ENCODE results near the gene DIS3L2.
"Not testable (repeated sequence)": the region's sequence is repeated elsewhere in the genome, so short reads cannot be mapped to it uniquely, and the experiment has no call there.

Gene DIS3L2

DNA sequence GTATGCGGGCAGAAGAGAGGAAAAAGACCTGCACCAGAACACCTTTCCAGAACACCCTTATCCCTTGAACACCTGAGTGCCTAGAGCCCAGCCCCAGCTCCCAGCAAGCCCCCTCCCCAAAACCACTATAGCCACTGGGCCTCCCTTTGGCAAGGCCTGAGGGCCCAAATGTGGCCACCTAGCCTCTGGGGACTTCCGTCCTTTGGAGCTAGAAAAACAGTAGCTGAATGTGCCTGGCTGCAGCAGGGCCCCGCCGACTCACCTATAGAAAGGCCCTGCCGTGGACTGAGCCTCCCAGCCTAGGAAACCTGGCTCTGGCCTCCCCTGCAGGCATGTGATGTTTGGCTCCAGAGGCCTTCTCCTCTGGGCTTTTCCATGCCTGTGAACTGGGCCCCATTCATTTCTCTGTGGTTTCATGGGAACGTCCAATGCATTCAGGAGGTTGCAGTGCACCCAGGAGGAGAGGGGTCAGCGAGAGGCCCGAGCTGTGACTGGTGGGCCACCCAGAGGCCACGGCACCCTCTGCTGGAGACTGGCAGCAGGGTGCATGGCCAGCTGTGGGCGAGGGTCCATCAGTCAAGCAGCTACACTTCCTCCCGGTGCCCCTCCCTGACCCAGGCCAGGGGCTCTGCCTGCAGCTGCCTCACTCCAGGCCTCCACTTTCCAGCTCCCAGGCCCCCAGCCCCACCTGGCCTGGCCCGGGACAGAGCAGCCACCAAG lies 401.7 kb downstream of the DIS3L2 start:
- DNase-seq (ENCODE audit: low spot score in 2 of 2); ATAC-seq (replicated peaks; ENCODE audit: extremely low read depth, poor library complexity, severe bottlenecking); H3K36me3 Mint-ChIP-seq (ENCODE audit: insufficient read depth); H3K9me3 Mint-ChIP-seq; H3K27me3 Mint-ChIP-seq: not testable (repeated sequence)
- peak overlapping the region; percentile 56 for H3K27ac Mint-ChIP-seq (ENCODE audit: low read depth)
- peak overlapping the region; percentile 87 for H3K4me3 Mint-ChIP-seq
- peaks cover 12% of the 10 kb centered on the region for H3K4me1 Mint-ChIP-seq

DNA sequence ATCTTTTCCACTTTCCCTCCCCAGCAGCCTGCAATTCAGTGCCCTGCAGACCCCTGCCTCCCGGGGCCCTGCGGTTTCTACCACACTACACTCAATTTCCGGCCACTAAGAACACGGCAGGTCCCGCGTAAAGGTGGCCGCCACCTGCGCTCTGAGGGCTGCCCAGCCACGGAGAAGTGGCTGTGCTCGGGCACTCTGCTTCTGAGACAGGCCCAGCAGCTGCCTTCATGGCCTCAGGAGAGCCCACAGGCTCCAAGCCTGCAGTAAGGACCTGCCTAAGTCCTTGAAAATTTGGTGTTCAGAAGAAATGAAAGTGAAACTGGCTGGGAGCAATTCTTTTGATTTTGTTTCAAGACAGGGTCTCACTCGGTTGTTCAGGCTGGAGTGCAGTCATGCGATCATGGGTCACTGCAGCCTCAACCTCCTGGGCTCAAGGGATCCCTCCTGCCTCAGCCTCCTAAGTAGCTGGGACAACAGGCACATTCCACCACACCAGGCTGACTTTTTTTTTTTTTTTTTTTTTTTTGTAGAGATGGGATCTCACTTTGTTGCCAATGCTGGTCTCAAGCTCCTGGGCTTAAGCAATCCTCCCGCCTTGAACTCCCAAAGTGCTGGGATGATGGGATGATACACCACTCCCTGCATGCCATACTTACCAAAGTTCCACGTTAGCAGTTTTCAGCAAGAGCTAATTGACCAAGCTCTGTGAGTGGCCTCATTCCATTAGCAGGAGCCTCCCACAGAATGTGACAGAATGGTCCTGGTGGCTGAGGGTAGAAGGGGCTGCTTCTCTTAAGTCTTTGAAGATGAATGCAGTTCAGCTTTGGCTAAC lies 402.5 kb downstream of the DIS3L2 start:
- Mint-ChIP-seq H3K27me3 (no peaks in the 10 kb centered on the region), H3K4me3 (peak overlapping the region; percentile 87), H3K36me3 (ENCODE audit: insufficient read depth) (no peaks in the 10 kb centered on the region), H3K9me3 (no peaks in the 10 kb centered on the region), H3K4me1 (peaks cover 12% of the 10 kb centered on the region), H3K27ac (ENCODE audit: low read depth) (peak overlapping the region; percentile 56)
- no peak for DNase-seq (ENCODE audit: low spot score in 2 of 2)
- ATAC-seq (replicated peaks; ENCODE audit: extremely low read depth, poor library complexity, severe bottlenecking): peak; percentile 14

DNA sequence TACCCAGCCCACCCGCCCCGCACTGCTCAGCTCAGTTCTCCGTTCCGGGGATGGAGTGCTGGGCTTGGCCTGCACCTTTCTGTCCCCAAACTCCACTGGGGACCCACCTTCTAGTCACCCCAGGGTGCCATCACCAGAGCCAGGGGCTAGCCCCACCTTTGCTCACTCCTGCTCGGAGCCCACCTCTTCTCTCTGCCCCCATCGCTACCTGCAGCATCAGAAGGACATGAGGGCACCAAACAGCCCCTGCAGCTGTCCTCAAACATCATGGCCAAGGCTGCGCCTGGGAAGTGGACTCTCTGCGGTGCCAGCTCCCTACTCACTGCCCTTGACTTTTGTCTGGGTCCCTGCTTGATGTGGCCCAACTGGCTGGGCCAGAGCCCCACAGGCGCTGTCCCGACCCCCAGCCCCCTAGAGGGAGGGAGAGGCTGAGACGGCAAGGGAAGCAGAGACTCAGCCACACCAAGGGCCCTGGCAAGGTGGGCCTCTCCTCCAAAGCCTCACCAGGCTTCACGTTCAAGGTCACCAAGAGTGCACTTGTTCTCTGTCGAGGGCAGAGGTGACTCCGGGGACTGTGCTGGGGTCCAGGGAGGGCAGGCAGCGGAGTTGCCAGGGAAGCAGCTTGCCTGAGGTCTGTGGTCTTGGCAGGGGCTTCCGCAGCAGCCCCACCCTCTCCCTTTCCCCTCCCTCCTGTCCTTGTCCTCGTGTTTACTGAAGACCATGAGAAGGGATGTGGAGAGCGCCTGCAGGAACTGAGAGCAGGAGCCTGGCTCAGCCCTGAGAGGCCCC lies 403.5 kb downstream of the DIS3L2 start:
- H3K27ac Mint-ChIP-seq (ENCODE audit: low read depth): peak overlapping the region; percentile 70
- ATAC-seq (replicated peaks; ENCODE audit: extremely low read depth, poor library complexity, severe bottlenecking); H3K36me3 Mint-ChIP-seq (ENCODE audit: insufficient read depth); H3K9me3 Mint-ChIP-seq; DNase-seq (ENCODE audit: low spot score in 2 of 2); H3K27me3 Mint-ChIP-seq: not testable (repeated sequence)
- peak overlapping the region; percentile 27 for H3K4me3 Mint-ChIP-seq
- H3K4me1 Mint-ChIP-seq: peaks cover 12% of the 10 kb centered on the region

DNA sequence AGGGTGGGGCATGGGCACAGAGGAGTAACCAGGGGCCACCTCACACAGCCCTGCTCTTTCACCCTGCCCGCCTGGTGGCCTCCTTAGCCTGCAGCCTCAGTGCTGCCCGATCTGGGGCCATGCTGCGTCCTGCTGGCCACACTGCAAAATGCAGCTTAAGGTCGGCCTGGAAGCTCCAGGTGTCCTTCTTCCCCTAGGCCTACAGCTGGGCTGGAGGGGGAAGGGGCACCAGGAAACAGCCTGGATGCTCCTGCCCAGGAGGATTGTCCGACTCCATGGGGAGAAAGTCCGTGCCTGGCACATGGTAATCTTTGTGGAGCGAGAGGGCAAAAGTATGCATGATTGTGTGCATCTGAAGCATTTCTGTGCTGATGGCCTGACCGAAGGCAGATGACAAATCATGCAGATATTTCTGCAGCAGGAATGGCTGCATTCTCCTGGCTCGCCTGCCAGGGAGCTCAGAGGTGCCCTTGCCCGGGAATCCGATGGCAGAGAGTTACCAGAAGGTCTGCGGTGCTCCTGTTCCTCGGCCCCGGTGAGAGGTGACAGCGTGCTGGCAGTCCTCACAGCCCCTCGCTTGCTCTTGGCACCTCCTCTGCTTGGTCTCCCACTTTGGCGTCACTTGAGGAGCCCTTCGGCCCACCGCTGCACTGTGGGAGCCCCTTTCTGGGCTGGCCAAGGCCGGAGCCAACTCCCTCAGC lies 404.3 kb downstream of the DIS3L2 start:
- no peaks in the 10 kb centered on the region for H3K9me3 Mint-ChIP-seq

DNA sequence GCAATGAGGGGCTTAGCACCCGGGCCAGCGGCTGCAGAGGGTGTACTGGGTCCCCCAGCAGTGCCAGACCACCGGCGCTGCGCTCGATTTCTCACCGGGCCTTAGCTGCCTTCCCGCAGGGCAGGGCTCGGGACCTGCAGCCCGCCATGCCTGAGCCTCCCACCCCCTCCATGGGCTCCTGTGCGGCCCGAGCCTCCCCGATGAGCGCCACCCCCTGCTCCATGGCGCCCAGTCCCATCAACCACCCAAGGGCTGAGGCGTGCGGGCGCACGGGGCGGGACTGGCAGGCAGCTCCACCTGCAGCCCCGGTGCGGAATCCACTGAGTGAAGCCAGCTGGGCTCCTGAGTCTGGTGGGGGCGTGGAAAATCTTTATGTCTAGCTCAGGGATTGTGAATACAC lies 404.9 kb downstream of the DIS3L2 start:
- not testable (repeated sequence) for H3K9me3 Mint-ChIP-seq; H3K27ac Mint-ChIP-seq (ENCODE audit: low read depth); DNase-seq (ENCODE audit: low spot score in 2 of 2); H3K4me3 Mint-ChIP-seq; H3K36me3 Mint-ChIP-seq (ENCODE audit: insufficient read depth); ATAC-seq (replicated peaks; ENCODE audit: extremely low read depth, poor library complexity, severe bottlenecking); H3K27me3 Mint-ChIP-seq
- peaks cover 12% of the 10 kb centered on the region for H3K4me1 Mint-ChIP-seq

More for the DNA sequence above, 404.3 kb downstream of the DIS3L2 start:
- DNase-seq (ENCODE audit: low spot score in 2 of 2) (no peak), ATAC-seq (replicated peaks; ENCODE audit: extremely low read depth, poor library complexity, severe bottlenecking) (peak; percentile 70)
- peaks cover 12% of the 10 kb centered on the region for H3K4me1 Mint-ChIP-seq
- no peak overlapping the region for H3K4me3 Mint-ChIP-seq
- H3K36me3 Mint-ChIP-seq (ENCODE audit: insufficient read depth): no peaks in the 10 kb centered on the region
- no peak overlapping the region for H3K27ac Mint-ChIP-seq (ENCODE audit: low read depth)
- H3K27me3 Mint-ChIP-seq: no peaks in the 10 kb centered on the region

DNA sequence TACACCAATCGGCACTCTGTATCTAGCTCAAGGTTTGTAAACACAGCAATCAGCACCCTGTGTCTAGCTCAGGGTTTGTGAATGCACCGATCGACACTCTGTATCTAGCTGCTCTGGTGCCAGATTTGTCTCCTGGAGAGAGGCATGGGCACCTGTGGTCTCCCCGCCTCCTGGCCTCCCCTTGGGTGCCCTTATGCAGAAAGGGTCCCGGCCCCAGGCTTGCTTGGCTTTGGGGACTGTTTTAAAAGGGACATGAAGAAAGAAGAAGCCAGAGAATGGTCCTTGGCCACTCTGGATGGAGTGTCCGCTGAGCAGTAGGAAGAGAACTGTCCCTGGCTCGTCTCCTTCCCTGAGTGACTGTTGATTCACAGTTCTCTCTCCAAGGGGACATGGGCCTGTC lies 405.5 kb downstream of the DIS3L2 start:
- Mint-ChIP-seq H3K27ac (ENCODE audit: low read depth) (no peak overlapping the region), H3K27me3 (no peaks in the 10 kb centered on the region), H3K9me3 (no peaks in the 10 kb centered on the region), H3K4me1 (peaks cover 12% of the 10 kb centered on the region), H3K4me3 (no peak overlapping the region), H3K36me3 (ENCODE audit: insufficient read depth) (no peaks in the 10 kb centered on the region)
- no peak for DNase-seq (ENCODE audit: low spot score in 2 of 2)
- no peak for ATAC-seq (replicated peaks; ENCODE audit: extremely low read depth, poor library complexity, severe bottlenecking)

DNA sequence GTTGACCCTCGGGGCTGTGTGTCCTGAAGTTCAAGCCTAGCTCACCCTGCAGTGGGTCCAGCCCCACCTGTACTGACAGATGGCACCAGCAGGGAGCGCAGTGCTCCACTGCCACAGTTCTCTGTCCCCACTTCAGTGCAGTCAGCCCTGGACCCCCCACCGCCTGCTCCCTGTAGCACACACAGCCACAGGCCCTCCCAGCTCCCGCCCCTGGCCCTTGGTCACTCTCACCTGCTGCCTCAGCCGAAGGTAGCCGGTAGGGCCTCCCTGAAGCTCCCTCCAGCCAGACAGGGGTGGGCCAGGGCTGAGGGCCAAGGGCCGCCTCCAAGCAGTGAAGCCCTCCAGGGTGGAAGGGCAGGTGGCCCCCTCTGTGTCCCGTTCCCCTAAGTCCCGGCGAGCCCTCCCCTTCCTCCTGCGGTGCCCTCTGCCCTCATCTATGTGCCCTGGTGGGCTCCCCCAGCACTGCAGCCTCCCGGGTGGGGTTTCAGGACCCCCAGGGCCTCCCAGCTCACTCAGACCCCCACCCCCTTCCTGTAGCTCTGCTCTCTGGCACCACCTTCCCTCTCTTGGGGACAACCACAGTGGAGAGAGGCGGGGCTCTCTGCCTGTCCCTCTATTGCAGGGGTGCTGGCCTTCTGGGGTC lies 406.2 kb downstream of the DIS3L2 start:
- Mint-ChIP-seq H3K27me3 (no peaks in the 10 kb centered on the region), H3K36me3 (ENCODE audit: insufficient read depth) (no peaks in the 10 kb centered on the region), H3K4me1 (peaks cover 12% of the 10 kb centered on the region), H3K27ac (ENCODE audit: low read depth) (no peak overlapping the region), H3K9me3 (no peaks in the 10 kb centered on the region), H3K4me3 (no peak overlapping the region)
- DNase-seq (ENCODE audit: low spot score in 2 of 2): no peak
- ATAC-seq (replicated peaks; ENCODE audit: extremely low read depth, poor library complexity, severe bottlenecking): no peak

DNA sequence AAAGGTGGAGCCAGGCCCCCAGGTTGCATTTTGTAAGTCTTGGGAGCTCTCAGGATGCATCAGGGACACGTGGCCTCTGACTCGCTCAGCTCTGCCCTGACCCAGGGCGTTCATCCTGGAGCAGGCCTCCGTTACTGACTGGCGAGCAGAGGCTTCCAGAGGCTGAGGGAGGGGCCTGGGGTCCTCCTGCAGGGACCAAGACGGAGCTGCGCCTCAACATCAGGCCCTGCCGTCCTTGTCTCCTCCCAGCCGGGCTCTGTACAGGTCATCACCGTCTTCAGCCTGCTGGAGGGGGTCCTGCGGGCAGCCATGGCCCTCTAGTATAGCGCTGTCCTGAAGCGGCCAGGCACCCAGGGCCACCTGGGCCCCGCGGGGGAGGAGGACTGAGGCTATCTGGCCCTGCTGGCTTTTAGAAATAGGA lies 406.8 kb downstream of the DIS3L2 start:
- Mint-ChIP-seq H3K27me3 (no peaks in the 10 kb centered on the region), H3K9me3 (no peaks in the 10 kb centered on the region), H3K4me3 (no peak overlapping the region), H3K36me3 (ENCODE audit: insufficient read depth) (no peaks in the 10 kb centered on the region), H3K4me1 (peaks cover 12% of the 10 kb centered on the region), H3K27ac (ENCODE audit: low read depth) (no peak overlapping the region)
- no peak for DNase-seq (ENCODE audit: low spot score in 2 of 2)
- ATAC-seq (replicated peaks; ENCODE audit: extremely low read depth, poor library complexity, severe bottlenecking): no peak

DNA sequence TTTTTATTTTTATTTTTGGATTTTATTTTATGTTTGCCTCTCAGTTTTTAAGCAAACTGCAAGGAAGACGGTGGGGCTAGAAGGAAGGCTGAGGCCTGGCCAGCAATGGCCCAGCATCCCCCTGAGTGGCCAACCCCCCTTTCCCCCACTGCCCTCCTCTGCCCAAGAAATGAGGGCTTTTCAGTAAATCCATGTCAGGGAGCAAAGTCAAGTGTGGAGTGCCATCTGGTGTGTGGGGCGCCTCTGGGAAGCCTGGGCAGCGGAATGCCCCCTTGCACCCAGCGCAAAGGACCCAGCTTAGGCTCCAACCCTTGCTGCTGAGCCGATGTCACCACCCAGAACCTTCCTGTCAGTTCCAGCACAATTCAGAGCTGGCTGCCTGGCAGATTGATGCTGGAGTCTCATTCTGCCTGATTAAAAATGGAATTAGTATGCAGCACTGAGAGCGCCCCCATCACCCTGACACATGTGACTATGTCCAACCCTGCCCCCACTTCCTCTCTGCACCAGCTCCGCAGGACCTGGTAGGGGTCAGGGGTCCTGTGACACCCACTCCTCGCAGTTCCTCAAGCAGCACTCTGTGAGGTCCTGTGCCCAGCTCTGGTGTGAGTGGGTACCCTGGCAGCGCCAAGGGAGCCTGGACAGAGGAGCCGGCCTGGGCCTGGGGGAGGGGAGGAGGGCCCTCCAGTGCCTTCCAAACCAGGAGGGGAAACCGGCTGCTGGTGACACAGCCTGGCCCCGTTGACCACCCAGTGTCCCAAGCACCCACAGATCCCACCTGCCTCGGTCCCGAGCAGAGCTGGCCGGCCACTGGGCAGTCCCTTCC lies 407.8 kb downstream of the DIS3L2 start:
- Mint-ChIP-seq H3K4me1 (peaks cover 5% of the 10 kb centered on the region), H3K27ac (ENCODE audit: low read depth) (no peak overlapping the region)

DNA sequence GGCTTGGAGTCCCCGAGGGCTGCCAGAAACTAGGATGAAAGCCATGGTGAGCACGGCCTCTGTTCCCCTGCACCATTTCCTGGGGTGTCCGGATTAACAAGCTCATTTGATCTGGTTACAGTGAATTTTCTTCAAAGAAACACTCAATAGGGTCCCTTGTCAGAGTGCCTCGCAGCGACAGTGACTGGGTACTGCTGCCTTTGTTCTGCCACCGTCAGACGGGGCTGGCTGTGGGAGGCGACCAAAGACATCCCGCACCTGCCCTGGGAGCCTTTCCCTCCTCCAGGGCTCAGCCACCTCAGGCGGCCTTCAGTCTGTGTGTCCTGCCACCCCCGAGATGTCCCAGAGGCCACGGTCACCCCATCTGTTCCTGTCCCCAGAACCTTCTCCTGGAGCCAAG lies 408.5 kb downstream of the DIS3L2 start:
- peak; percentile 43 for ATAC-seq (replicated peaks; ENCODE audit: extremely low read depth, poor library complexity, severe bottlenecking)
- H3K4me3 Mint-ChIP-seq; H3K4me1 Mint-ChIP-seq; H3K27me3 Mint-ChIP-seq; DNase-seq (ENCODE audit: low spot score in 2 of 2); H3K36me3 Mint-ChIP-seq (ENCODE audit: insufficient read depth); H3K27ac Mint-ChIP-seq (ENCODE audit: low read depth); H3K9me3 Mint-ChIP-seq: not testable (repeated sequence)

More for the DNA sequence above, 407.8 kb downstream of the DIS3L2 start:
- no peak overlapping the region for H3K4me3 Mint-ChIP-seq
- no peaks in the 10 kb centered on the region for H3K9me3 Mint-ChIP-seq
- H3K27me3 Mint-ChIP-seq: no peaks in the 10 kb centered on the region
- ATAC-seq (replicated peaks; ENCODE audit: extremely low read depth, poor library complexity, severe bottlenecking): no peak
- DNase-seq (ENCODE audit: low spot score in 2 of 2): no peak
- no peaks in the 10 kb centered on the region for H3K36me3 Mint-ChIP-seq (ENCODE audit: insufficient read depth)
